ENCODE results near the gene SGTA.

The SGTA gene

DNA sequence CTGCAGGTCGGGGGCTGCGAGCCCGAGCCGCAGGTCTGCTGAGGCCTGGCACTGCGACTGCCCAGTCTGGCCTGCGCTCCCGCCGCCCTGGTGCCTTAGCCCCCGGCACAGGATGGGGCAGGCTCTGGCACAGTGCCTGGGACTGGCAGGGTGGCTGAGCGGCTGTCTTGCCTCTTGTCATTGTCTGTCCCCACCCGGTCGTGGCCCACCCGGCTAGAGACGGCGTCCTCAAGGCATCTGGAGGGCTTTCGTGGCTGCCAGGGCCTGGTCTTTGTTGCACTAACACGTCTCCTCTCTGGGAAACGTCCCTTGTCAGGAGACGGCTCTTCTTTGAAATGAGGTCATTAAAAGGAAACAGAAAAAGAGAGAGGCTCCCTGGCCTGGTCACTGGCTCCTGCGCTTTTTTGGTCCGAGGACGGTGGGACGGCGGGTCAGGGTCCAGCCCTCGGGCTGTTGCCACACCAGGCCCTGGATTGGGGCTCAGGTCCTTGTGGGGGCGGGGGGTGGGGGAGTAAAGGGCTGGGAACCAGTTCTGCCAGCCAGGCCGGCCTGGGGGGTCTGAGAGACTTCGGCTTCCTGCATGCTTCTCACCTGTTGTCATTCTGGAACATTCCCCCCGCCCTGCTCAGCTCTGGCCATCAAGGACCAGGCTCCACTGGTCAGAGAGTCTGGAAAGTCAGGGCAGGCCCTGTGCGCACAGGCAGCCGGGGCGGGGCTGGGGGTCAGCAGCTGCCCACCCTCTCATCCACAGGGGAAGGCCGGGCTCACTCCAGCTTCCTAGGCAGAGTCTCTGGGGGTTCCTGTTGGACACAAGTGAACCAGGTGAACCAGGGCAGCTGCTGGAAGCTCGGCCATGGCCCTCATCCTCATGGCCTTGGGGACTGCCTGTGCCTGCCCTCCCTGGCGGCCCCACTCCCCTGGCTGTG is 30.4 kb upstream of the SGTA start:
- no peak for DNase-seq (ENCODE audit: low read depth)
- TF ChIP-seq, protein P1, sequence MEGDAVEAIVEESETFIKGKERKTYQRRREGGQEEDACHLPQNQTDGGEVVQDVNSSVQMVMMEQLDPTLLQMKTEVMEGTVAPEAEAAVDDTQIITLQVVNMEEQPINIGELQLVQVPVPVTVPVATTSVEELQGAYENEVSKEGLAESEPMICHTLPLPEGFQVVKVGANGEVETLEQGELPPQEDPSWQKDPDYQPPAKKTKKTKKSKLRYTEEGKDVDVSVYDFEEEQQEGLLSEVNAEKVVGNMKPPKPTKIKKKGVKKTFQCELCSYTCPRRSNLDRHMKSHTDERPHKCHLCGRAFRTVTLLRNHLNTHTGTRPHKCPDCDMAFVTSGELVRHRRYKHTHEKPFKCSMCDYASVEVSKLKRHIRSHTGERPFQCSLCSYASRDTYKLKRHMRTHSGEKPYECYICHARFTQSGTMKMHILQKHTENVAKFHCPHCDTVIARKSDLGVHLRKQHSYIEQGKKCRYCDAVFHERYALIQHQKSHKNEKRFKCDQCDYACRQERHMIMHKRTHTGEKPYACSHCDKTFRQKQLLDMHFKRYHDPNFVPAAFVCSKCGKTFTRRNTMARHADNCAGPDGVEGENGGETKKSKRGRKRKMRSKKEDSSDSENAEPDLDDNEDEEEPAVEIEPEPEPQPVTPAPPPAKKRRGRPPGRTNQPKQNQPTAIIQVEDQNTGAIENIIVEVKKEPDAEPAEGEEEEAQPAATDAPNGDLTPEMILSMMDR (IDR thresholded peaks at IDR 0.05; ENCODE audit: low read length, missing control alignments): no peak
- H3K4me3 ChIP-seq (replicated peaks; ENCODE audit: low read depth, low read length): no peak overlapping the region

DNA sequence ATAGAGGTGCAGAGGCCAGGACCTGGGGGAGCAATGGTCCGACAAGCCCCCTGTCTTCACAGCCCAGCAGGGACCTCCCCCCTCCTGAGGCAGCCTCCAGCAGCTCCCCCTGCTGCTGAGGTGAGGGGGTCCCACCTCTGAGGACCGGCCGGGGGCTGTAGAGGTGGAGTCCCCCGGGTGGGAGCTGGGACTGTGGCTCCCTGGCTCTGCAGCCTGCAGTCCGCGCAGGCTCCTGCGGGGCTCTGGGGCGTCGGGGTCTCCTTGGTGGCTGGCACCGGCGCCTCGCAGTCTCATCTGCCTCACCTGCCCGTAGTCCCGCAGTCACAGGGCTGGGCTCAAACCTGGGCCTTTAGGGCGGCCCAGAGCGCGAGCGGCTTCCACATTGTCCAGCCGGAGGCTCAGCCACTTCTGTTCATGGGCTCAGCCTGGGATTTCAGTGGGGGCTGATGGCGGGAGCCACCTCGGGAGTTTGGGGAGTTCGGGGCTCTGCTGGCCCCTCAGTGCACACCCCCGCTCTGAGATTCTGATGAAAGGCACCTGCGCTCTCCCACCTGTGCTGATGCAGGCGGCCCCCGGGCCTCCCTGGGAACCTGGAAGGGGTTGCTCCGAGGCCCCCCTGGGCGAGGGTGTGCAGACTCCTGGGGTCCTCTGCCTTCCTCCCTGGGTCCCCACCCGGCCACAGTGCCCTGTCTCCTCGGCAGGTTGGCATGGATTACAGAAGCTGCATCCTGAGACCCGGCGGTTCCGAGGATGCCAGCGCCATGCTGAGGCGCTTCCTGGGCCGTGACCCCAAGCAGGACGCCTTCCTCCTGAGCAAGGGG is 29.6 kb upstream of the SGTA start:
- no peak for DNase-seq (ENCODE audit: low read depth)
- H3K4me3 ChIP-seq (replicated peaks; ENCODE audit: low read depth, low read length): no peak overlapping the region
- TF ChIP-seq, protein P1 (IDR thresholded peaks at IDR 0.05; ENCODE audit: low read length, missing control alignments): no peak

GRCh38 chr19:2811735-2812413 is 28.8 kb upstream of the SGTA start:
- no peak for DNase-seq (ENCODE audit: low read depth)
- TF ChIP-seq, protein P1 (IDR thresholded peaks at IDR 0.05; ENCODE audit: low read length, missing control alignments): no peak
- no peak overlapping the region for H3K4me3 ChIP-seq (replicated peaks; ENCODE audit: low read depth, low read length)

DNA sequence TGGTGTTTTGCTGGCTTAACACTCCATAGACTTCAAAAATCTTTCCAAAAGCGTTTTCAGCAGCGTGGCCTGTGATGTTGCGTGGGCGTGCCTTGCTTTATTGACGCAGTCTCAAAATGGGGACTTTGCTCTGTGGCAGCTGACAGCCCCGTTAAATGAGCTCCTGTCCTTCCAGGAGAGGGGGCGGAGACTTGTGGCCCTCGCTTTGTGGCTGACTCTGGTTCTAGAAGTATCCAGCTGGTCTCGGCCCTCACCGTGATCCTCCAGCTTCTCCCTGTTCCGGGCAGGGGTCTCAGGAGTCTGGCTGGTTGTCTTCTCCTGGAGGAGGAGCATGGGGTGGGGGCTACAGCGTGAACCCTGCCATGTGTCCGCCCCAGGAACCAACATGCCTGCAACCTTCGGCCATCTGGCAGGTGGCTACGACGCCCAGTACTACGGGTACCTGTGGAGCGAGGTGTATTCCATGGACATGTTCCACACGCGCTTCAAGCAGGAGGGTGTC is 28.2 kb upstream of the SGTA start:
- TF ChIP-seq, protein P1 (IDR thresholded peaks at IDR 0.05; ENCODE audit: low read length, missing control alignments): no peak
- no peak for DNase-seq (ENCODE audit: low read depth)
- H3K4me3 ChIP-seq (replicated peaks; ENCODE audit: low read depth, low read length): no peak overlapping the region

- TF ChIP-seq, protein P1 (IDR thresholded peaks at IDR 0.05; ENCODE audit: low read length, missing control alignments): no peak
- no peak for DNase-seq (ENCODE audit: low read depth)
- H3K4me3 ChIP-seq (replicated peaks; ENCODE audit: low read depth, low read length): no peak overlapping the region
Observed at GRCh38 chr19:2810141-2811091, 27.3 kb upstream of the SGTA start.

Measured in fibroblast of pulmonary artery (primary cell).